NCI-H526 treated with DMSO at 0.1 percent for 48 hours (cell line): ENCODE results near the gene SOX5.

Source experiments
- DNase-seq: peaks from one replicate; lab custom pipeline; 2025; lab: John Stamatoyannopoulos, UW

Gene SOX5

DNA sequence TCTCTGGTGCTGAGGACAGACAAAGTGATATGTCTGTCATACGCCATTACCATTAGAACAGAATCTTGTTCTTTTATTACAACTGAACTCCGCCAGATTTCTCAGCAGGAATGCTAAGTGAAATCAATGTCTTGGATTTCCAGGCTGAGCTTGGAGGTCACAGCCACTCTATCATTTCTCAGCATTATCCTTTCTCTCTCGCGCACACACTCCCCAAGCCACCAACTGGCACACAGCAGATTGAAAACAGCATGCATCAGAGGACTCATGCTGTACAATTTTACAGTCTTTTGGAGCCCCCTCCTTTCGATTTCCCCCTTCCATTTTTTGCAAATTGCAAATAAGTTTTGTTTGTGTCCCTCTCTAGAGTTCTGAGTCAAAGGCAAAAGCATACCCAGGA, 348.6 kb downstream of the SOX5 start:
- DNase-seq: no peak

GRCh38 chr12:23596568-23596967, 352.9 kb downstream of the SOX5 start:
- no peak for DNase-seq

- DNase-seq: no peak
Observed at GRCh38 chr12:23587833-23588559, 361.5 kb downstream of the SOX5 start.

GRCh38 chr12:23585782-23586163, 363.7 kb downstream of the SOX5 start:
- DNase-seq: peak; percentile 60

- no peak for DNase-seq
Observed at GRCh38 chr12:23585156-23585781, 364.2 kb downstream of the SOX5 start.

DNA sequence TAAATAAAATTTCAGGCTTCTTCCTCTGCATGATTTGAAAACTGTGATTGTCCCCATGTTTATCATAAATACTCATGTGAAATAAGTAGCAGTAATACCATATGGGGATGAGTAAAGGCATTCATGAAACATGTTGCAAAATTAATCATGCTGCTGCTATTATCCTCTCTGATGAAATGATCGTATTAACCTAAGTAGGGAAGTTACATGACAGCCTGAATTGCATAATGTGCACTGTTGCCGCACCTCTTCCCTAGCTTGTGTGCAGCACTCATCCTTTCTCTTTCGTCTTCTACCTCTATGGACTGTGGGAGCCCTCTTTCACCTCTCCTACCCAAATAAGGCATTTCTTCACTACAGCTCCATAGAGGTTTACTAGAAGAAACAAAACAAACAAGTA, 367.6 kb downstream of the SOX5 start:
- DNase-seq: no peak

- no peak for DNase-seq
Observed at GRCh38 chr12:23579257-23579656, 370.2 kb downstream of the SOX5 start.

GRCh38 chr12:23576372-23576771, 373.1 kb downstream of the SOX5 start:
- no peak for DNase-seq

DNA sequence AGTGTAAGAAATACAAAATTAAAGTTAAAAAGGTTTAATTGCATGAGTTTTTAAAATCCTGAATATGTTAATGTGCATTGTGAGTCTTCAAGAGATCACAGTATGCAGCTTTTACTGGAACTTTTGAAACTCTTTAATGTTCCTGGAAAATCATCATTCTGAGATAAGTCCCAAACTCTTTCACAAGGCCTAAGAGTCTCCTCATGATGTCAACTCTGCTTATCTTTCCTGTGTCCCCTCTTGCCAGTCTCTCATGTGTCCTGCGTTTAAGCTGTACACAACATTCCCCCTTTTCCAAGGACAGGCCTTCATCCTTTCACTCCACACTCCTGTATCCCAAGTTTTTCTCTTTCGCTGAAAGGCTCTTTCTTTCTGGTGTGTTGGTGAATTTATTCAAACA, 380.1 kb downstream of the SOX5 start:
- no peak for DNase-seq

GRCh38 chr12:23566133-23566532, 383.3 kb downstream of the SOX5 start:
- no peak for DNase-seq

DNA sequence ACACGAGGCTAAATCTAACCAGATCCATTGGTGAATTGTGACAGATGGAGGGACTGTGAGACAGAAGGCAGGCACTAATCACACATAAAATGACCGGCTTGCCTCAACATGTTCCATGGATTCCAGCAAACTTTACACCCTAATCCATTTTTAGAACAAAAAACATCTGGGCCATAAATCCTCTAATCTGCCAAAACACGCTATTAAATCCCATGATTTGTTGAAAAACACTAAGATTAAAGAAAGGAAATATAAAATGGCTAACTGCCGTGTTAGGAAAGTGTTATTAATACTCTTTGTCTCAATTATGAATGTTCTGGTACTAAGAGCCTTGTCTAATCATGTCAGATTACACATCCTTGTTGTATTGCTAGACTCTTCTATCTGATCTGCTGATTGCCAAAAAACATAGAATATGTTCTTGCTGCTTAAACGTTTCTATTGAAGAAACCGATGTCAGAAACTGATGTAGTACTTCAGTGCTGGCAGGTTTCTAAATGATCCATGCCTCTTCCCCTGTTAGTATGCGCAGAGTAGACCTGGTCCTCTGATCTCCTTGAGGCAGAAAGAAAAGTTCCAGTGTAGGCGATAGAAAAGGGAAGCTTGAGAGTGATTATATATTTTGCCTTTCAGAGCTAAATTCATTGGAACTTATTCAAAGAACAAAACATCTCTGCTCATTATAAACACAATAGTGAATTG, 384.9 kb downstream of the SOX5 start:
- no peak for DNase-seq

GRCh38 chr12:23561364-23562345, 387.8 kb downstream of the SOX5 start:
- no peak for DNase-seq

GRCh38 chr12:23560611-23561010, 388.9 kb downstream of the SOX5 start:
- no peak for DNase-seq

DNA sequence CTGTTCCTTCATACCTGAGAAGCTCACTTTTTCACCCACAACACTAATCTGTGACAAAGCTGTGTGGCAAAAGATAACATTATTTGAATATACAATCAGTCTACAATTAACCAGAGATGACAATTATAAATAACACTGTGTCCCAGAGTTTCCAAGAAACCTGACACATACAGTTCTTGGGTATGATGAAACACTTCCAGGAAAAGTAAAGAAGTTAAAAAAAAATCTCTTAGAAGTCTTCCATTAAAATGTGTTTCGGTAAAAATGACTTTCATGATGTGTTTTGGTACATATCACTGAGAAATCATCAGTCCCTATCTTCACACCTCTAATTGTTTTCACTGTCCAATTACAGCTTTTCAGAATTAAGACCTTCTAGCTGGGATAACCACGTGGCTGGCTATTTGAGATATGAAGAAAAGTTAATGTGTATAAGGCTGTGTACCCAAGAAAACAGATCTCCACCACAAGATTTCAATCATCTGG, 390.2 kb downstream of the SOX5 start:
- DNase-seq: no peak

GRCh38 chr12:23556661-23557060, 392.8 kb downstream of the SOX5 start:
- no peak for DNase-seq

DNA sequence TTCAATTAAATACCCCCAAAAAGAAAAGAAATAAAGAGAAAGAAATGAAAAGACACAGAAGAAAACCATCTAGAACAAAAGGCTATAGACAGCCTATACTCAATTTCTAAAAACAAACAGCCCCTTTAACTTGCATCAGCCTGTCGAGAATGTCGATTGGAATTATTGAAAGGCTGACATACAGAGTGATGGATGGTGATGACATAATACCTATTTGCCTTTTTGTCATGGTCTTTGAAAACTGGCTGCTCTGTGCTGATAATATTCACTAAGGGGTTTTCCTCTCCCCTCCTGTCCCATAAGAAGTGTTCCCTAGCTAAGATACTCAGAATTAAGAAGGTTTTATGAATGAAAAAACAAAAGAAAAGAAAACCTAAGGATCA, 393.7 kb downstream of the SOX5 start:
- no peak for DNase-seq

DNA sequence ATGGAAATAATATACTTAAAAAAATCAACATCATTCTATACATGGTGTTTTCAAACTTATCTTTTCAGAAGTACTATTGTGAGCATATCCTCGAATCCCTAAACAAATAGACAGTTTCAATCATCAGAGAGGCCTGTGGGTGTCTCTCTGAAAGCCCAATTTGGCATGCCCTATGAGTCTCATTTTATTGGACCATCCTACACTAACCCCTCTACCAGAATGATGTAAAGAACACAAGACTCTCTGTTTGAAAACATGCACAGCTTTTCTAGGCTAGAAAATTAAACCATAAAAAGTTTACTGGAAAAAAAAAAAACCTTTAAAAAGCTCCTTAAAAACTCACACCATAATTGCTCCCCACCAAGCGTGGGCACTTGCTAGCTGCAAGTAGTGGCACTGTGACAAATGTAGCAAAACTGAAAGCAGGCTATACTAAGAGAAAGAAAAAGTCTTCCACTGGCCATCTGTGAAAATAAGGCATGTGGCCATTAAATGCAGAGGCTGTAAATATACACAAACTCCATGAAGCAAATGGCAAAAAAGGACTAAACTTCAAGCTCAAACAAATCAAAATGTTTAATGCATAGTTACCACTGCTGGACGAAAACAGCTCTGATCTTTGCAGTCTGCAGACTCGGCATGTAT, 394.2 kb downstream of the SOX5 start:
- DNase-seq: no peak

- no peak for DNase-seq
Observed at GRCh38 chr12:23552417-23552816, 397.1 kb downstream of the SOX5 start.

- DNase-seq: no peak
Observed at GRCh38 chr12:23550753-23551152, 398.7 kb downstream of the SOX5 start.

DNA sequence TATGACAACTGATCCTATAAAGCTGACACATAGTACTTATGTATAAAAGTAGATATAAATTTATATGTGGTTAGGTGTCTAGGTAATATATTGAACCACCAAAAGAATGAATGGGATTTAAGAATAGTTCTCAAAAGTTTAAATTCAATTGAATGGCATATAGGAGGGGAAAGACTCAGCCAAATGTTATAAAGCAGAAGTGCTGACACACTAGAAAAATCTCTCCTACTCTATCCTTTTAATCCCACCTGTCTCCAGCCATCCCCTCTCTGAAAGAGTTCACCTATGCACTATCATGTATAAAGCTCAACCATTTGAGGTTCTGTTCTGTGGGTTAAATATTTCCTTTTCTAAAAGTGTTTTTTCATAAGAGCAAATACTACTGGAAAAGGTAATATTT, 400.7 kb downstream of the SOX5 start:
- no peak for DNase-seq

DNA sequence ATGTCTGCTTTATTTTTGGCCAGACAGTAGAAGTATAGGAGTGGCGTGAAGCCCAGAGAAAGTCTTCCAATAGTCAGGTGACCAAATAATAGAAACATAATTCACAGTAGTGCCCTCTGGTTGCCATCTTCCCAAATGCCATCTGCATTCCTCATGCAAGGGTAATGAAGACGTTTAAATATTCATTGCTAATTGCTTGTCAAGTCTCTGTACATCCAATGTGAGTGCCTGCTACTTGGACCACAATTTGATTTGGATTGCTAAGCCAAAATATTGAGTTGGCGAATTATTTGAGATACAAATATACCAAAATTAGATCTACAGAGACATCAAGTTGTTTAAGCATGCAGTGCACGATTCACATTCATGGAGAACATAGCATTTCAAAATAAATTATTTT, 402.7 kb downstream of the SOX5 start:
- no peak for DNase-seq

DNA sequence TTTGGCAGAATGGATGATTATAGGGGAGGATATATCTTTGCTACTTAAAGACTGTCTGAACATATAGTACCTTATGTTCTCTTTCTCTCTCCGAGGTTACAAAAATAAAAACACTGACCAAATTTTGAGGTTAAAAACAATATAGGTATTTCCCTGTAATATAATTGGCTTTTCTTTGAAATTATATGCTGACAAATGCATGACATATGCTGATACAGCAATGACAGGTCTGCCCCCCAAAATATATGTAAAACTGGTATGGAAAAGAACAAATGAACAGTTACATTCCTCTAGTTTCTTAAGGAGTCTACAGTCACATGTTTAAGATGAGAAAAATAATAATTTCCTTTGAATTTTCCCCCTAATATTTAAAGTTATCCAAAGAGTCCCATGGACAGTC, 405.7 kb downstream of the SOX5 start:
- no peak for DNase-seq
